ENCODE results near the gene SELENOO.

The SELENOO gene

DNA sequence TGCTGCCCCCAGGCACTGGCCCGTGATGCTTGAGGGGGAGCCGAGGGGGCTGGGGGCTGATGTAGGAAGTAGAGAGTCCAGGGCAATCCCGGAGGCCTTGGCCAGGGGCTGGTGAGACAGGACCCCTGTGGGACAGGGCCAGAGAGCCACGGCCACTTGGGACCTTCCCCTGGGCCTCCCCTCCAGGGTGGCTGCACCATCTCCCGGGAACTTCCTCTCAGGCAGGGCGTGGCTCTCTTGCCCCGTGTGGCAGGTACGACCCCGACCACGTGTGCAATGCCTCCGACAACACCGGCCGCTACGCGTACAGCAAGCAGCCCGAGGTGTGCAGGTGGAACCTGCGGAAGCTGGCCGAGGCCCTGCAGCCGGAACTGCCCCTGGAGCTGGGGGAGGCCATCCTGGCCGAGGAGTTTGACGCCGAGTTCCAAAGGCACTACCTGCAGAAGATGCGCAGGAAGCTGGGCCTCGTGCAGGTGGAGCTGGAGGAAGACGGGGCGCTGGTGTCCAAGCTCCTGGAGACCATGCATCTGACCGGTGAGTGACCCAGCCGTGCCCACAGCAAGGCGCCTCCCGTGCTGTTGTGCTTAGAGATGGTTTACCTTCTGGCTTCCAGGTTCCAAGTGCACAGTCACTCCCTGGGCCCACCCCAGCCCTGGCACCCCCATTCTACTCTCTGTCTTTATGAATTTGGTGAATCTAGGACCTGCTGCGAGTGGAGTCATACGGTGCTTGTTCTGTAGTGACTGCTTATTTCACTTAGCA is 9.7 kb downstream of the SELENOO start:
- no peaks in the 10 kb centered on the region for H3K27me3 ChIP-seq (ENCODE audit: control insufficient read depth in 1 of 2, insufficient read depth in 1 of 2, low read length in 2 of 2)
- H3K23ac ChIP-seq (ENCODE audit: low read length in 2 of 2): no peak overlapping the region
- H3K79me1 ChIP-seq (replicated peaks; ENCODE audit: low read length, poor library complexity, severe bottlenecking): peaks cover 31% of the 10 kb centered on the region
- H3K27ac ChIP-seq (ENCODE audit: low read length, poor library complexity, severe bottlenecking): no peak overlapping the region
- H3K36me3 ChIP-seq (ENCODE audit: control insufficient read depth in 1 of 2, insufficient read depth in 2 of 2, low read depth in 1 of 2, low read length in 2 of 2): peaks cover 76 to 78% of the 10 kb centered on the region in 2 experiments
- H4K8ac ChIP-seq (ENCODE audit: low read length): no peak overlapping the region
- no peak overlapping the region for H2BK12ac ChIP-seq (ENCODE audit: low read length in 2 of 2)
- no peak overlapping the region for H3K18ac ChIP-seq (ENCODE audit: low read depth in 1 of 2, low read length in 2 of 2)
- no peak overlapping the region for H2AFZ ChIP-seq (ENCODE audit: low read depth, low read length)
- no peak overlapping the region for H3K4me2 ChIP-seq (ENCODE audit: low read length, poor library complexity, severe bottlenecking)
- no peak overlapping the region for H2BK120ac ChIP-seq (ENCODE audit: low read depth, low read length)
- no peak overlapping the region for H3K14ac ChIP-seq (ENCODE audit: low read length in 2 of 2)
- H3K9me3 ChIP-seq (ENCODE audit: control insufficient read depth, low read length): no peaks in the 10 kb centered on the region
- H2BK5ac ChIP-seq (ENCODE audit: low read depth, low read length, poor library complexity, severe bottlenecking): no peak overlapping the region
- H3K4me3 ChIP-seq (ENCODE audit: insufficient read depth in 1 of 2, low read depth in 1 of 2, low read length in 2 of 2): no peak overlapping the region
- no peak for DNase-seq
- H3K9ac ChIP-seq (ENCODE audit: low read length): no peak overlapping the region
- H2BK15ac ChIP-seq (ENCODE audit: low read depth, poor library complexity, severe bottlenecking): no peak overlapping the region
- H3K4ac ChIP-seq (ENCODE audit: low read depth in 1 of 2, low read length in 2 of 2): no peak overlapping the region
- WGBS: 97% methylated on average over 30 of the region's 32 CpGs
- H4K91ac ChIP-seq (ENCODE audit: low read length): no peak overlapping the region
- peaks cover 11% of the 10 kb centered on the region for H3K4me1 ChIP-seq (ENCODE audit: control insufficient read depth, insufficient read depth, low read depth, low read length)
- no peak overlapping the region for H2AK5ac ChIP-seq (ENCODE audit: low read length, severe bottlenecking)

DNA sequence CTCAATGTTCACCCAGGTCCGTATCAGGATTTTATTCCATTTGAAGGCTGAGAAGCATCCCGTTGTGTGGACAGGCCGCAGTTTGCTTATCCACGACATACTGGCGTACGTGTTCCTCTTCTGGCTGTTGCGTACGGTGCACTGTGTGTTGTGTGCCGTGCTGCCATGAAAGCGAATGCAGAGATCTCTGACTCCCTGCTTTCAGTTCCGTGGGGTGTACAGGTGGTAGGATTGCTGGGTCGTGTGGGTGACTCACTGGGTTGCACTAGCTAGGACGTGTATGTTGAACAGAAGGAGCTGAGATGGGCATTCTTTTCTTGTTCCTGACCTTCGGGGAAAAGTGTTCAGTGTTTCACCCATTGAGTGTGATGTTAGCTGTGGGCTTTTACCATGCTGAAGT is 10.3 kb downstream of the SELENOO start:
- H4K91ac ChIP-seq (ENCODE audit: low read length): no peak overlapping the region
- no peak overlapping the region for H3K4me3 ChIP-seq (ENCODE audit: insufficient read depth in 1 of 2, low read depth in 1 of 2, low read length in 2 of 2)
- DNase-seq: no peak
- H3K36me3 ChIP-seq (ENCODE audit: control insufficient read depth in 1 of 2, insufficient read depth in 2 of 2, low read depth in 1 of 2, low read length in 2 of 2): peaks cover 78 to 81% of the 10 kb centered on the region in 2 experiments
- no peak overlapping the region for H3K18ac ChIP-seq (ENCODE audit: low read depth in 1 of 2, low read length in 2 of 2)
- no peaks in the 10 kb centered on the region for H3K9me3 ChIP-seq (ENCODE audit: control insufficient read depth, low read length)
- no peak overlapping the region for H3K4me2 ChIP-seq (ENCODE audit: low read length, poor library complexity, severe bottlenecking)
- no peak overlapping the region for H2AFZ ChIP-seq (ENCODE audit: low read depth, low read length)
- H3K4ac ChIP-seq (ENCODE audit: low read depth in 1 of 2, low read length in 2 of 2): no peak overlapping the region
- H3K23ac ChIP-seq (ENCODE audit: low read length in 2 of 2): no peak overlapping the region
- H3K79me1 ChIP-seq (replicated peaks; ENCODE audit: low read length, poor library complexity, severe bottlenecking): peaks cover 29% of the 10 kb centered on the region
- no peak overlapping the region for H3K9ac ChIP-seq (ENCODE audit: low read length)
- H2BK15ac ChIP-seq (ENCODE audit: low read depth, poor library complexity, severe bottlenecking): no peak overlapping the region
- H2BK5ac ChIP-seq (ENCODE audit: low read depth, low read length, poor library complexity, severe bottlenecking): no peak overlapping the region
- 94% methylated on average over 13 of the region's 14 CpGs for WGBS
- no peak overlapping the region for H3K27ac ChIP-seq (ENCODE audit: low read length, poor library complexity, severe bottlenecking)
- H2BK12ac ChIP-seq (ENCODE audit: low read length in 2 of 2): no peak overlapping the region
- peaks cover 8% of the 10 kb centered on the region for H3K4me1 ChIP-seq (ENCODE audit: control insufficient read depth, insufficient read depth, low read depth, low read length)
- no peak overlapping the region for H2AK5ac ChIP-seq (ENCODE audit: low read length, severe bottlenecking)
- no peak overlapping the region for H3K14ac ChIP-seq (ENCODE audit: low read length in 2 of 2)
- H3K27me3 ChIP-seq (ENCODE audit: control insufficient read depth in 1 of 2, insufficient read depth in 1 of 2, low read length in 2 of 2): no peaks in the 10 kb centered on the region
- H2BK120ac ChIP-seq (ENCODE audit: low read depth, low read length): no peak overlapping the region
- no peak overlapping the region for H4K8ac ChIP-seq (ENCODE audit: low read length)

DNA sequence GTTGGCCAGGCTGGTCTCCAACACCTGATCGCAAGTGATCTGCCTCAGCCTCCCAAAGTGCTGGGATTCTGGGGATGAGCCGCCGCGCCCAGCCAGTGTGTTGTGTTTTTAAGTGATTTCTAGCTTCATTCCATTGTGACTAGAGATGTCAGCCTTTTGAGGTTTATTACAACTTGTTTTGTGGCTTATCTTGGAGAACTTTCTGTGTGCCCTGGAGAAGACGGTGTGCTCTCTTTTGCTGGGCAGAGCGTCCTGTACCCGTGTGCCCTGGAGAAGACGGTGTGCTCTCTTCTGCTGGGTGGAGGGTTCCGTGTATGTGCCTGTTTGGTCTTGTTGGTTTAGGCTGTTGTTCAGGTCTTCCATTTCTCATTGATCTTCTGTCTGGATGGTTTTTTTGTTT is 12.5 kb downstream of the SELENOO start:
- H2BK15ac ChIP-seq (ENCODE audit: low read depth, poor library complexity, severe bottlenecking): no peak overlapping the region
- H3K79me1 ChIP-seq (replicated peaks; ENCODE audit: low read length, poor library complexity, severe bottlenecking): peaks cover 29% of the 10 kb centered on the region
- no peak overlapping the region for H2BK120ac ChIP-seq (ENCODE audit: low read depth, low read length)
- no peak overlapping the region for H3K27ac ChIP-seq (ENCODE audit: low read length, poor library complexity, severe bottlenecking)
- no peak overlapping the region for H3K18ac ChIP-seq (ENCODE audit: low read depth in 1 of 2, low read length in 2 of 2)
- H3K4ac ChIP-seq (ENCODE audit: low read depth in 1 of 2, low read length in 2 of 2): no peak overlapping the region
- no peak overlapping the region for H3K4me2 ChIP-seq (ENCODE audit: low read length, poor library complexity, severe bottlenecking)
- H3K4me3 ChIP-seq (ENCODE audit: insufficient read depth in 1 of 2, low read depth in 1 of 2, low read length in 2 of 2): no peak overlapping the region
- no peaks in the 10 kb centered on the region for H3K27me3 ChIP-seq (ENCODE audit: control insufficient read depth in 1 of 2, insufficient read depth in 1 of 2, low read length in 2 of 2)
- H3K36me3 ChIP-seq (ENCODE audit: control insufficient read depth in 1 of 2, insufficient read depth in 2 of 2, low read depth in 1 of 2, low read length in 2 of 2): peaks cover 80 to 84% of the 10 kb centered on the region in 2 experiments
- DNase-seq: no peak
- no peak overlapping the region for H2BK5ac ChIP-seq (ENCODE audit: low read depth, low read length, poor library complexity, severe bottlenecking)
- no peak overlapping the region for H2BK12ac ChIP-seq (ENCODE audit: low read length in 2 of 2)
- H3K14ac ChIP-seq (ENCODE audit: low read length in 2 of 2): no peak overlapping the region
- no peak overlapping the region for H3K9ac ChIP-seq (ENCODE audit: low read length)
- no peak overlapping the region for H2AFZ ChIP-seq (ENCODE audit: low read depth, low read length)
- H3K9me3 ChIP-seq (ENCODE audit: control insufficient read depth, low read length): no peaks in the 10 kb centered on the region
- H3K4me1 ChIP-seq (ENCODE audit: control insufficient read depth, insufficient read depth, low read depth, low read length): no peaks in the 10 kb centered on the region
- H4K8ac ChIP-seq (ENCODE audit: low read length): no peak overlapping the region
- no peak overlapping the region for H4K91ac ChIP-seq (ENCODE audit: low read length)
- WGBS: 96% methylated on average over 8 of the region's 9 CpGs
- no peak overlapping the region for H3K23ac ChIP-seq (ENCODE audit: low read length in 2 of 2)
- H2AK5ac ChIP-seq (ENCODE audit: low read length, severe bottlenecking): no peak overlapping the region

DNA sequence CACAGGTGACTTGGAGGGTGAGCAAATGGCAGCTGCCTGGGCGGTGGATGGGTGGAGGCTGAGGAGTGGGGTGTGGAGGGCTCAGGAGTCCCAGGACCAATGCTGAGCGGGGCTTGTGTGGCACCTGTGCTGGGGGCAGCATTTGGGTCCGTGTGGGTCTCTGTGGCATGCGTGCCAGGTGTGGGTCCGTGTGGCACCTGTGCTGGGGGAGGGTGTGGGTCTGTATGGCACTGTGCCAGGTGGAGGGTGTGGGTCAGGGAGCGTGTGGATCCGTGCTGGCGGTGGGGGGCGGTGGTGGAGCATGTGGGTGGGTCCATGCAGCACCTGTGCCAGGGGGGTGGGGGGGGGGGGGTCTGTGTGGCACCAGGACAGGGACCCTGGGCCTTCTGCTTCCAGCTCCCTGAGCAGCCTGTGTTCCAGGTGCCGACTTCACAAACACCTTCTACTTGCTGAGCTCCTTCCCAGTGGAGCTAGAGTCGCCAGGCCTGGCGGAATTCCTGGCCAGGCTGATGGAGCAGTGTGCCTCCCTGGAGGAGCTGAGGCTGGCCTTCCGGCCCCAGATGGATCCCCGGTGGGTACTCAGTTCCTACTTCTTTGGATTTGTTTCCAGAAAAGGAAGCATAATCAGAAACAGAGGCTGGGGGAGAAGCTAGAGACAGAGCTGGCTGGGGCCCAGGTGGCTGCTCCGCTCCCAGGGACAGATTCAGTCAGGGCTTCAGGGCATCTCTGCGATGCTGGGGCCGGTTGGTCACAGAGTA is 14.7 kb downstream of the SELENOO start:
- H3K4me2 ChIP-seq (ENCODE audit: low read length, poor library complexity, severe bottlenecking): no peak overlapping the region
- H3K9me3 ChIP-seq (ENCODE audit: control insufficient read depth, low read length): no peaks in the 10 kb centered on the region
- no peak overlapping the region for H3K18ac ChIP-seq (ENCODE audit: low read depth in 1 of 2, low read length in 2 of 2)
- no peaks in the 10 kb centered on the region for H3K27me3 ChIP-seq (ENCODE audit: control insufficient read depth in 1 of 2, insufficient read depth in 1 of 2, low read length in 2 of 2)
- no peak for DNase-seq
- no peak overlapping the region for H2BK5ac ChIP-seq (ENCODE audit: low read depth, low read length, poor library complexity, severe bottlenecking)
- no peak overlapping the region for H4K91ac ChIP-seq (ENCODE audit: low read length)
- peaks cover 8% of the 10 kb centered on the region for H3K4me1 ChIP-seq (ENCODE audit: control insufficient read depth, insufficient read depth, low read depth, low read length)
- H3K14ac ChIP-seq (ENCODE audit: low read length in 2 of 2): no peak overlapping the region
- 94% methylated on average over 16 of the region's 17 CpGs for WGBS
- no peak overlapping the region for H3K4ac ChIP-seq (ENCODE audit: low read depth in 1 of 2, low read length in 2 of 2)
- no peak overlapping the region for H2BK12ac ChIP-seq (ENCODE audit: low read length in 2 of 2)
- H2BK15ac ChIP-seq (ENCODE audit: low read depth, poor library complexity, severe bottlenecking): no peak overlapping the region
- H4K8ac ChIP-seq (ENCODE audit: low read length): no peak overlapping the region
- no peak overlapping the region for H2BK120ac ChIP-seq (ENCODE audit: low read depth, low read length)
- no peak overlapping the region for H3K9ac ChIP-seq (ENCODE audit: low read length)
- no peak overlapping the region for H2AFZ ChIP-seq (ENCODE audit: low read depth, low read length)
- peaks cover 24% of the 10 kb centered on the region for H3K79me1 ChIP-seq (replicated peaks; ENCODE audit: low read length, poor library complexity, severe bottlenecking)
- H3K27ac ChIP-seq (ENCODE audit: low read length, poor library complexity, severe bottlenecking): no peak overlapping the region
- H3K4me3 ChIP-seq (ENCODE audit: insufficient read depth in 1 of 2, low read depth in 1 of 2, low read length in 2 of 2): peak overlapping the region in 1 of 2 experiments; percentile 2
- H3K23ac ChIP-seq (ENCODE audit: low read length in 2 of 2): no peak overlapping the region
- peaks cover 82 to 91% of the 10 kb centered on the region in 2 experiments for H3K36me3 ChIP-seq (ENCODE audit: control insufficient read depth in 1 of 2, insufficient read depth in 2 of 2, low read depth in 1 of 2, low read length in 2 of 2)
- H2AK5ac ChIP-seq (ENCODE audit: low read length, severe bottlenecking): no peak overlapping the region
